ENCODE results near the gene KIAA1217. TPM values are rescaled to one million over a fixed set of nuclear protein-coding genes. Genes with fewer than 3 reads are reported as not detected.

KIAA1217 gene
- total and polyA plus RNA-seq, 2 of the 8 experiments (the other 6 are each of a cell fraction or from before 2014, with no cell fraction given), result 4.5 to 15.6 TPM

DNA sequence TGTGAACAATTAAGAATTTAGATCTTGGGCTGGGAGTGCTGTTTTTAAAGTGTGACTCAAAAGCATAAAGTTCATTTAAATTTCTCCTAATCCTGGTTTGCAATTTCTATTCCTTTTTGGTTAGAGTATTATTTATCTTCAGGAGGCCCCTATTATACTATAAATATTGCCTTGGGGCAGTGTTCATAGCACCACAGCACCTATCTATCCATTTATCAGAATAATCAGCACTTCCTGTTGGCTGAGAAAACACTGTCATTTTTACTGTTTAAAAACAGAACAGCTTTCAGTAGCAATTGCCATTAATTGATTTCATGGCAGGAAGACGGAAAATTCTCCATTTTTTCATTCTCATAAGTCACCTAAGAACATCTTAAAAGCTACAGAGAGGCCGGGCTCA is 111.4 kb downstream of the KIAA1217 start:
- FAIRE-seq (no peak), DNase-seq (ENCODE audit: low read depth in 1 of 2, low spot score in 2 of 2) (no peak)
- Histone ChIP-seq H2BK15ac (ENCODE audit: low read length) (no peak overlapping the region), H2AK5ac (ENCODE audit: low read depth, low read length) (no peak overlapping the region), H2AFZ (ENCODE audit: low read length) (no peak overlapping the region), H3K4me1 (replicated peaks in 1 of 4; ENCODE audit: control insufficient read depth in 3 of 4, insufficient read depth in 4 of 4, low read length in 3 of 4) (no peaks in the 10 kb centered on the region), H3K79me2 (ENCODE audit: control insufficient read depth in 1 of 2, insufficient read depth in 2 of 2, low read length in 2 of 2) (no peaks in the 10 kb centered on the region), H4K20me1 (replicated peaks in 1 of 2; ENCODE audit: control insufficient read depth in 1 of 2, insufficient read depth in 2 of 2, low read length in 2 of 2) (no peaks in the 10 kb centered on the region), H3K4me2 (ENCODE audit: insufficient read depth in 1 of 2, low read depth in 2 of 2, low read length in 2 of 2) (no peak overlapping the region), H3K4ac (replicated peaks; ENCODE audit: insufficient read length, low read depth, low read length) (no peak overlapping the region), H3K9ac (replicated peaks in 1 of 4; ENCODE audit: extremely low read depth in 1 of 4, low read depth in 3 of 4, low read length in 3 of 4) (no peak overlapping the region), H3K56ac (replicated peaks; ENCODE audit: insufficient read length, low read depth, low read length) (no peak overlapping the region), H3K9me3 (ENCODE audit: insufficient read depth in 2 of 2, low read depth in 1 of 2, low read length in 1 of 2) (no peaks in the 10 kb centered on the region), H2BK12ac (ENCODE audit: low read depth, low read length) (no peak overlapping the region), H3K36me3 (ENCODE audit: control insufficient read depth in 2 of 4, insufficient read depth in 4 of 4, low read length in 3 of 4) (no peaks in the 10 kb centered on the region), H3K23ac (ENCODE audit: insufficient read length) (no peak overlapping the region), H2BK20ac (ENCODE audit: low read length) (no peak overlapping the region), H3K27me3 (replicated peaks in 1 of 4; ENCODE audit: control insufficient read depth in 3 of 4, extremely low read depth in 1 of 4, insufficient read depth in 3 of 4, low read length in 3 of 4) (peaks cover 0 to 2% (median 0%) of the 10 kb centered on the region in 4 experiments; a peak in 1 of 7 replicates), H2BK120ac (replicated peaks; ENCODE audit: low read depth, low read length) (no peak overlapping the region), H4K8ac (ENCODE audit: extremely low read depth, insufficient read depth, low read length) (no peak overlapping the region), H3K14ac (ENCODE audit: insufficient read length) (no peak overlapping the region), H2BK5ac (ENCODE audit: low read depth, low read length) (no peak overlapping the region), H3K27ac (ENCODE audit: low read depth, low read length) (no peak overlapping the region), H3K4me3 (ENCODE audit: extremely low read depth in 1 of 4, insufficient read depth in 2 of 4, low read depth in 3 of 4, low read length in 4 of 4) (no peak overlapping the region), H4K5ac (ENCODE audit: insufficient read length, low read depth, low read length) (no peak overlapping the region), H3K23me2 (ENCODE audit: low read depth, low read length) (no peaks in the 10 kb centered on the region), H3K18ac (ENCODE audit: extremely low read depth, low read length) (no peak overlapping the region), H4K91ac (replicated peaks; ENCODE audit: insufficient read length, low read length) (no peak overlapping the region), H3K79me1 (ENCODE audit: low read depth, low read length) (no peaks in the 10 kb centered on the region)
- ChIA-PET POLR2A (ENCODE audit: partially characterized antibody) (no interaction called here), CTCF (ENCODE audit: partially characterized antibody) (interaction anchor here (0.7 to 2.4 kb wide), 18 partner anchors 9 to 326 kb away, joined by 3 to 13 read pairs (median 6); no protein-coding TSS in a partner anchor)
- WGBS, 2 experiments (ENCODE audit: extremely low coverage in 1 of 2, insufficient coverage in 1 of 2, insufficient read length in 1 of 2, insufficient replicate concordance in 2 of 2, low coverage in 1 of 2, low lambda C conversion rate in 2 of 2, missing lambda C conversion rate in 1 of 2), result 94% methylated on average over 2 of the region's 2 CpGs; no CpG with 5 or more reads in 1 of the 2 experiments
- TF ChIP-seq PHF8 (conservative IDR thresholded peaks at IDR 0.05; ENCODE audit: low read depth, low read length) (no peak), HDAC2 (IDR thresholded peaks at IDR 0.05; ENCODE audit: borderline replicate concordance in 1 of 2, low read depth in 2 of 2, low read length in 2 of 2) (no peak), RXRA (IDR thresholded peaks at IDR 0.05; ENCODE audit: insufficient read depth, low read depth, low read length) (no peak), TAF1 (IDR thresholded peaks at IDR 0.05; ENCODE audit: low read depth, low read length) (no peak), BACH1 (IDR thresholded peaks at IDR 0.05; ENCODE audit: low read length) (no peak), CHD1 (IDR thresholded peaks at IDR 0.05; ENCODE audit: low read depth, low read length) (no peak), CHD2 (IDR thresholded peaks at IDR 0.05; ENCODE audit: low read length) (no peak), POLR2AphosphoS5 (IDR thresholded peaks at IDR 0.05; ENCODE audit: low read depth, low read length) (no peak), CBX8 (IDR thresholded peaks at IDR 0.05; ENCODE audit: borderline replicate concordance, low read depth, low read length) (no peak), TAF7 (optimal IDR thresholded peaks at IDR 0.05; ENCODE audit: borderline replicate concordance, low read depth, low read length) (no peak), CREB1 (IDR thresholded peaks at IDR 0.05) (no peak), GABPA (IDR thresholded peaks at IDR 0.05; ENCODE audit: borderline replicate concordance, insufficient read depth, low read length) (no peak), SP1 (IDR thresholded peaks at IDR 0.05; ENCODE audit: low read depth, low read length) (no peak)
- TF ChIP-seq, protein P1, sequence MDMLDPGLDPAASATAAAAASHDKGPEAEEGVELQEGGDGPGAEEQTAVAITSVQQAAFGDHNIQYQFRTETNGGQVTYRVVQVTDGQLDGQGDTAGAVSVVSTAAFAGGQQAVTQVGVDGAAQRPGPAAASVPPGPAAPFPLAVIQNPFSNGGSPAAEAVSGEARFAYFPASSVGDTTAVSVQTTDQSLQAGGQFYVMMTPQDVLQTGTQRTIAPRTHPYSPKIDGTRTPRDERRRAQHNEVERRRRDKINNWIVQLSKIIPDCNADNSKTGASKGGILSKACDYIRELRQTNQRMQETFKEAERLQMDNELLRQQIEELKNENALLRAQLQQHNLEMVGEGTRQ (IDR thresholded peaks at IDR 0.05; ENCODE audit: low read length), result no peak

Measured in H1 (cell line).